ENCODE measurements around the gene MYL2. TPM values are rescaled to one million over a fixed set of nuclear protein-coding genes. Genes with fewer than 3 reads are reported as not detected.

The MYL2 gene
- total and polyA plus RNA-seq, 10 of the 15 experiments (the other 5 are each of a cell fraction or from before 2014, with no cell fraction given) = 0.08 to 1.8 (median 0.57) TPM; not detected in 1

GRCh38 chr12:110933326-110933974 lies 13.1 kb upstream of the MYL2 start:
- no peak overlapping the region for H3K4me3 ChIP-seq
- TF ChIP-seq, protein P1, sequence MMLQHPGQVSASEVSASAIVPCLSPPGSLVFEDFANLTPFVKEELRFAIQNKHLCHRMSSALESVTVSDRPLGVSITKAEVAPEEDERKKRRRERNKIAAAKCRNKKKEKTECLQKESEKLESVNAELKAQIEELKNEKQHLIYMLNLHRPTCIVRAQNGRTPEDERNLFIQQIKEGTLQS (IDR thresholded peaks at IDR 0.05; ENCODE audit: borderline replicate concordance, extremely low read depth, low read depth, low read length) = no peak
- TF ChIP-seq RUNX3 (IDR thresholded peaks at IDR 0.05; ENCODE audit: low read length) = no peak
- no peak for TF ChIP-seq NRF1 (conservative IDR thresholded peaks at IDR 0.05; ENCODE audit: low read depth, low read length)
- TF ChIP-seq RBBP5 (conservative IDR thresholded peaks at IDR 0.05) = no peak
- TF ChIP-seq NFYB (IDR thresholded peaks at IDR 0.05; ENCODE audit: insufficient read depth, low read depth, low read length) = no peak
- in situ Hi-C loops (cut with MboI) = loop anchor here (5.0 kb wide), 1 partner anchor 379 kb away; no protein-coding TSS in a partner anchor
- ATAC-seq = no peak
- no peak overlapping the region for H3K4me2 ChIP-seq (ENCODE audit: control insufficient read depth, insufficient read depth)
- BruUV-seq (replicated peaks) = no TSS peak
- no peak overlapping the region for H3K27ac ChIP-seq (ENCODE audit: control insufficient read depth, insufficient read depth)
- CTCF ChIA-PET = interaction anchor here (10.1 kb wide), 1 partner anchor 37 kb away, joined by 80 read pairs; no protein-coding TSS in a partner anchor
- FAIRE-seq = no peak
- intact Hi-C loops (cut with micrococcal nuclease; ENCODE audit: unreplicated experiment) = no loop called here
- no peaks in the 10 kb centered on the region for H3K9me3 ChIP-seq (replicated peaks; ENCODE audit: control insufficient read depth, insufficient read depth, low read length)
- no peak for DNase-seq (ENCODE audit: low read depth, low spot score)
- RAD21 ChIA-PET (ENCODE audit: unreplicated experiment) = no interaction called here
- SMC1A ChIA-PET (ENCODE audit: uncharacterized antibody, unreplicated experiment) = interaction anchor here (2.2 kb wide), 1 partner anchor 38 kb away, joined by 7 read pairs; no protein-coding TSS in a partner anchor
- H4K20me1 ChIP-seq (ENCODE audit: control insufficient read depth, insufficient read depth) = no peaks in the 10 kb centered on the region
- POLR2A ChIA-PET = no interaction called here
- no peaks in the 10 kb centered on the region for H3K79me2 ChIP-seq (ENCODE audit: control insufficient read depth, insufficient read depth, low read length)
- no peak overlapping the region for H2AFZ ChIP-seq (ENCODE audit: control insufficient read depth, low read depth, low read length)
- no peaks in the 10 kb centered on the region for H3K36me3 ChIP-seq (ENCODE audit: control insufficient read depth in 2 of 2, insufficient read depth in 2 of 2, low read length in 1 of 2)
- no peak overlapping the region for H3K9ac ChIP-seq (ENCODE audit: control insufficient read depth, insufficient read depth, low read length)
- peaks cover 3% of the 10 kb centered on the region; the same call in 1 of the 2 replicates for H3K4me1 ChIP-seq (ENCODE audit: control insufficient read depth, insufficient read depth, low read length)
- 66% methylated on average over 16 of the region's 16 CpGs for WGBS (ENCODE audit: insufficient coverage, insufficient replicate concordance, low lambda C conversion rate, missing lambda C conversion rate)
- no peaks in the 10 kb centered on the region for H3K27me3 ChIP-seq (replicated peaks in 1 of 2; ENCODE audit: control insufficient read depth in 2 of 2, insufficient read depth in 2 of 2, low read length in 1 of 2)

DNA sequence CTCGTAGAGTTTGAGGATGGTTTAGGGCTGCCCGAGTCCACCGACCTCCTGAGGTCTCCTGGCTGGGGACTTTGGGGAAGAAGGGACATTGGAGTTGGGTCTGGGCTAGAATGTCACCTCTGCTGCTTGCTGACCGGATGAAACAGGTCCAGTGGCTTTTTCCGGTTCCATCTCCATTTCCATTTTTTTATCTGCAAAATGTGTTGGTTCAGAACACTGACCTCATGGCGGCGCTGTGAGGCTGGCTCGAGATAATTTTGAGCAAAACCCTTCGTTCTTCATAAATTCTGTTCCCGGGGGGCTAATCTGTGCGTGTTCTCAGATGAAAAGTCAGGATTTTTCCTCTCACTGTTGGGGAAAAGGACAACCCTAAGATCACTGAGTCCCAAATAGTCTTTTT lies 11.7 kb upstream of the MYL2 start:
- Histone ChIP-seq H3K4me2 (ENCODE audit: control insufficient read depth, insufficient read depth) (no peak overlapping the region), H3K9ac (ENCODE audit: control insufficient read depth, insufficient read depth, low read length) (no peak overlapping the region), H3K27ac (ENCODE audit: control insufficient read depth, insufficient read depth) (no peak overlapping the region), H2AFZ (ENCODE audit: control insufficient read depth, low read depth, low read length) (no peak overlapping the region), H3K36me3 (ENCODE audit: control insufficient read depth in 2 of 2, insufficient read depth in 2 of 2, low read length in 1 of 2) (no peaks in the 10 kb centered on the region), H3K4me3 (no peak overlapping the region), H3K27me3 (replicated peaks in 1 of 2; ENCODE audit: control insufficient read depth in 2 of 2, insufficient read depth in 2 of 2, low read length in 1 of 2) (no peaks in the 10 kb centered on the region), H4K20me1 (ENCODE audit: control insufficient read depth, insufficient read depth) (no peaks in the 10 kb centered on the region), H3K79me2 (ENCODE audit: control insufficient read depth, insufficient read depth, low read length) (no peaks in the 10 kb centered on the region), H3K9me3 (replicated peaks; ENCODE audit: control insufficient read depth, insufficient read depth, low read length) (no peaks in the 10 kb centered on the region), H3K4me1 (ENCODE audit: control insufficient read depth, insufficient read depth, low read length) (no peaks in the 10 kb centered on the region)
- FAIRE-seq = no peak
- intact Hi-C loops (cut with micrococcal nuclease; ENCODE audit: unreplicated experiment) = no loop called here
- no peak for ATAC-seq
- POLR2A ChIA-PET = interaction anchor here (0.7 kb wide), 1 partner anchor 519 kb away, joined by 3 read pairs; no protein-coding TSS in a partner anchor
- TF ChIP-seq CTCF (IDR thresholded peaks at IDR 0.05 in 2 of 3, conservative IDR thresholded peaks at IDR 0.05 in 1 of 3; ENCODE audit: control insufficient read depth in 2 of 3, extremely low read depth in 1 of 3, insufficient read depth in 1 of 3, low read depth in 3 of 3, low read length in 3 of 3) (peak; percentile 18 to 38 (median 28); a peak in 3 of 6 replicates), RAD21 (IDR thresholded peaks at IDR 0.05; ENCODE audit: insufficient read depth, low read depth, low read length) (0 out of 2 replicates have a peak, but pooled peaks have one; percentile 9)
- TF ChIP-seq, protein P2, sequence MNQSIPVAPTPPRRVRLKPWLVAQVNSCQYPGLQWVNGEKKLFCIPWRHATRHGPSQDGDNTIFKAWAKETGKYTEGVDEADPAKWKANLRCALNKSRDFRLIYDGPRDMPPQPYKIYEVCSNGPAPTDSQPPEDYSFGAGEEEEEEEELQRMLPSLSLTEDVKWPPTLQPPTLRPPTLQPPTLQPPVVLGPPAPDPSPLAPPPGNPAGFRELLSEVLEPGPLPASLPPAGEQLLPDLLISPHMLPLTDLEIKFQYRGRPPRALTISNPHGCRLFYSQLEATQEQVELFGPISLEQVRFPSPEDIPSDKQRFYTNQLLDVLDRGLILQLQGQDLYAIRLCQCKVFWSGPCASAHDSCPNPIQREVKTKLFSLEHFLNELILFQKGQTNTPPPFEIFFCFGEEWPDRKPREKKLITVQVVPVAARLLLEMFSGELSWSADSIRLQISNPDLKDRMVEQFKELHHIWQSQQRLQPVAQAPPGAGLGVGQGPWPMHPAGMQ (IDR thresholded peaks at IDR 0.05; ENCODE audit: borderline replicate concordance) = no peak
- in situ Hi-C loops (cut with MboI) = loop anchor here (5.0 kb wide), 1 partner anchor 380 kb away; no protein-coding TSS in a partner anchor
- DNase-seq (ENCODE audit: low read depth, low spot score) = no peak
- SMC1A ChIA-PET (ENCODE audit: uncharacterized antibody, unreplicated experiment) = interaction anchor here (1.2 kb wide), 1 partner anchor 36 kb away, joined by 6 read pairs; no protein-coding TSS in a partner anchor
- RAD21 ChIA-PET (ENCODE audit: unreplicated experiment) = interaction anchor here (1.1 kb wide), 1 partner anchor 36 kb away, joined by 7 read pairs; no protein-coding TSS in a partner anchor
- BruUV-seq (replicated peaks) = no TSS peak
- CTCF ChIA-PET = interaction anchor here (0.6 to 10.1 kb wide), 3 partner anchors 35 to 368 kb away, joined by 3 to 80 read pairs (median 10); no protein-coding TSS in a partner anchor
- 60% methylated on average over 11 of the region's 11 CpGs for WGBS (ENCODE audit: insufficient coverage, insufficient replicate concordance, low lambda C conversion rate, missing lambda C conversion rate)

Measured in GM12878 (cell line).